ENCODE results near the gene ELANE.
A peak's percentile ranks its signal among the peaks of the same experiment; 100 is the strongest.

Gene ELANE

GRCh38 chr19:898663-899062 is 46.6 kb downstream of the ELANE start:
- peak; percentile 62 for DNase-seq (ENCODE audit: low spot score)

- no peak for DNase-seq (ENCODE audit: low spot score)
Measured at GRCh38 chr19:899336-900042, 47.4 kb downstream of the ELANE start.

GRCh38 chr19:900043-900301 is 47.9 kb downstream of the ELANE start:
- DNase-seq (ENCODE audit: low spot score): no peak

GRCh38 chr19:900302-901111 is 48.4 kb downstream of the ELANE start:
- DNase-seq (ENCODE audit: low spot score): peak; percentile 72

GRCh38 chr19:901216-902092 is 49.4 kb downstream of the ELANE start:
- no peak for DNase-seq (ENCODE audit: low spot score)

GRCh38 chr19:902093-902370 is 49.9 kb downstream of the ELANE start:
- no peak for DNase-seq (ENCODE audit: low spot score)

GRCh38 chr19:902446-903226 is 50.5 kb downstream of the ELANE start:
- DNase-seq (ENCODE audit: low spot score): no peak

GRCh38 chr19:903266-903797 is 51.2 kb downstream of the ELANE start:
- DNase-seq (ENCODE audit: low spot score): peak; percentile 80

GRCh38 chr19:904545-904944 is 52.4 kb downstream of the ELANE start:
- DNase-seq (ENCODE audit: low spot score): no peak
